Measurements from ENCODE around the gene CNFN.

DNA sequence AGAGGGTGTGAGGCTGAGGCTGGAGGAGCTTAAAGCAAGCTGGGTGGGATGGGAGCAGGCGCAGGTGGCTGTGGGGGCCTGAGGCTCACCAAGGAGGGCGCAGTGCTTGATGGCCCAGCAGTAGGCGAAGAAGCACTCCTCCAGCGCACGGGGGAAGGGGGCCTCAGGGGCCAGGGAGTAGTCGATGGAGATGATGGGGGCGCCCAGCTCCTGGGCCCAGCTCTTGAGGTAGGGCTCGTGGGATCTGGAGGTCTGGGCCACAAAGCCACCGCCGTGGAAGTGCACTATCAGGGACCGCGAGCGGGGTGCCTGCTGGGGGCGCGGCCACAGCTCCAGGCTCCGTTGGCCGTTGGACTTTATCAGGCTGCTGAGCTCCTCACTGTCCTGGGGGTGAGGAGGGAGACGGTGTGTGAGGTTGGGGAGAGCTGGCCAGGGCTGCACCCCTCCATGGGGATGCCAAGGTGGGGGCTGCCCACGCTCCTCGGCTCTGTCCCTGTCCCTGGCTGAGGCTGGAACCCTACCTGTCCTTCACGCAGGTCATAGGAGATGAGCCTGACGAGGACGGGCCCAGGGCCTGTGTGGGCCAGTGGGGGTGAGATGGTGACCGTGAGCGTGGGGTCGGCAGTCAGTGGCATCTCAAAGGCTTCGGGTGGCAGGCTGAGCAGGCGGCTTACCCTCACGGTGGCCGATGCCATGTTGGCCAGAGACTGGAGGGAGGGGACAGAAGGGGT is 17.2 kb upstream of the CNFN start:
- TF ChIP-seq, protein P1, sequence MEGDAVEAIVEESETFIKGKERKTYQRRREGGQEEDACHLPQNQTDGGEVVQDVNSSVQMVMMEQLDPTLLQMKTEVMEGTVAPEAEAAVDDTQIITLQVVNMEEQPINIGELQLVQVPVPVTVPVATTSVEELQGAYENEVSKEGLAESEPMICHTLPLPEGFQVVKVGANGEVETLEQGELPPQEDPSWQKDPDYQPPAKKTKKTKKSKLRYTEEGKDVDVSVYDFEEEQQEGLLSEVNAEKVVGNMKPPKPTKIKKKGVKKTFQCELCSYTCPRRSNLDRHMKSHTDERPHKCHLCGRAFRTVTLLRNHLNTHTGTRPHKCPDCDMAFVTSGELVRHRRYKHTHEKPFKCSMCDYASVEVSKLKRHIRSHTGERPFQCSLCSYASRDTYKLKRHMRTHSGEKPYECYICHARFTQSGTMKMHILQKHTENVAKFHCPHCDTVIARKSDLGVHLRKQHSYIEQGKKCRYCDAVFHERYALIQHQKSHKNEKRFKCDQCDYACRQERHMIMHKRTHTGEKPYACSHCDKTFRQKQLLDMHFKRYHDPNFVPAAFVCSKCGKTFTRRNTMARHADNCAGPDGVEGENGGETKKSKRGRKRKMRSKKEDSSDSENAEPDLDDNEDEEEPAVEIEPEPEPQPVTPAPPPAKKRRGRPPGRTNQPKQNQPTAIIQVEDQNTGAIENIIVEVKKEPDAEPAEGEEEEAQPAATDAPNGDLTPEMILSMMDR (IDR thresholded peaks at IDR 0.05), result no peak
- no peak for TF ChIP-seq POLR2A (IDR thresholded peaks at IDR 0.05)
